ENCODE data around the gene CRYBB2. TPM values are rescaled to one million over a fixed set of nuclear protein-coding genes. Genes with fewer than 3 reads are reported as not detected.

Gene CRYBB2
- total and polyA plus RNA-seq, 2 donors (not counting 1 experiment from before 2014, with no cell fraction given) = not detected

- no peaks in the 10 kb centered on the region for H3K4me1 ChIP-seq (ENCODE audit: control insufficient read depth in 2 of 2, insufficient read depth in 2 of 2, low read length in 2 of 2)
- H3K36me3 ChIP-seq (replicated peaks in 1 of 2; ENCODE audit: control extremely low read depth in 1 of 2, control insufficient read depth in 1 of 2, extremely low read depth in 1 of 2, insufficient read depth in 2 of 2, low read length in 1 of 2) = no peaks in the 10 kb centered on the region
- intact Hi-C loops (cut with micrococcal nuclease) = no loop called here
- Mint-ChIP-seq H3K9me3 (ENCODE audit: insufficient read depth) (peaks cover 8% of the 10 kb centered on the region), H3K4me1 (no peaks in the 10 kb centered on the region), H3K27ac (no peak overlapping the region), H3K4me3 (no peak overlapping the region), H3K27me3 (no peaks in the 10 kb centered on the region)
- H3K9me3 ChIP-seq (ENCODE audit: control extremely low read depth in 1 of 3, control insufficient read depth in 2 of 3, insufficient read depth in 1 of 3, low read length in 2 of 3) = peaks cover 0 to 11% (median 5%) of the 10 kb centered on the region in 3 donors
- ChIA-PET CTCF (no interaction called here), POLR2A (no interaction called here)
- H4K20me1 ChIP-seq (ENCODE audit: control insufficient read depth, insufficient read depth, low read length, poor library complexity, severe bottlenecking) = no peaks in the 10 kb centered on the region
- H3K27ac ChIP-seq (ENCODE audit: low read length in 2 of 2) = no peak overlapping the region
- ATAC-seq (ENCODE audit: low read depth) = no peak
- WGBS (ENCODE audit: insufficient coverage) = no CpG with 5 or more reads among the region's 3 CpGs
- H3K79me2 ChIP-seq (ENCODE audit: control insufficient read depth, insufficient read depth, low read length) = no peaks in the 10 kb centered on the region
- no peak overlapping the region for H3K4me2 ChIP-seq (replicated peaks; ENCODE audit: low read depth, low read length, poor library complexity, severe bottlenecking)
- no peak overlapping the region for H3K9ac ChIP-seq (ENCODE audit: low read length)
- H2AFZ ChIP-seq (ENCODE audit: insufficient read depth, low read depth, low read length, poor library complexity, severe bottlenecking) = no peak overlapping the region
- TF ChIP-seq EZH2 (IDR thresholded peaks at IDR 0.05; ENCODE audit: borderline replicate concordance, insufficient read depth, low read depth, low read length, poor library complexity, severe bottlenecking) (no peak), CTCF (IDR thresholded peaks at IDR 0.05) (no peak)
- H3K27me3 ChIP-seq (replicated peaks in 1 of 4; ENCODE audit: control extremely low read depth in 1 of 4, control insufficient read depth in 3 of 4, insufficient read depth in 4 of 4, low read length in 3 of 4) = no peaks in the 10 kb centered on the region
- no peak overlapping the region for H3K4me3 ChIP-seq (ENCODE audit: control extremely low read depth in 1 of 5, extremely low read depth in 1 of 5, insufficient read depth in 1 of 5, low read depth in 2 of 5, low read length in 4 of 5)
- DNase-seq = no peak
These were observed 42.6 kb upstream of the CRYBB2 start for GRCh38 chr22:25176799-25177198.

DNA sequence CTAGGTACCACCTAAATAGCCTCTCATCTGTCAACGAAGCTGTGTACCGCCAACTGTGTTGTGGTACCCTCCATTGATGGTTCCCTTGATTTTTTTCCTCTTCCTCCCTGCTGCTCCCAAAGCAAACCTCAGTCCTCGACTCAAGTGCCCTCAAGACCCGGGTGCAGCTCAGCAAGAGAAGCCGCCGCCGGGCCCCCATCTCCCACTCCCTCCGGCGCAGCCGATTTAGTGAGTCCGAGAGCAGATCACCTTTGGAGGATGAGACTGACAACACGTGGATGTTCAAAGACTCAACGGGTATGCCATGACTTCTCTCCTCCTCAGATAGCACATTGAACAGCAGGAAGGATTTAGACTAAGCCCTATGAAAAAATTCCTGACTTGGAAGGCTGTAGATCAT, 42.2 kb upstream of the CRYBB2 start:
- peaks cover 8% of the 10 kb centered on the region for H3K9me3 Mint-ChIP-seq (ENCODE audit: insufficient read depth)
- POLR2A ChIA-PET = no interaction called here

More for the DNA sequence above, 42.2 kb upstream of the CRYBB2 start:
- Histone ChIP-seq H3K79me2 (ENCODE audit: control insufficient read depth, insufficient read depth, low read length) (no peaks in the 10 kb centered on the region), H3K27me3 (replicated peaks in 1 of 4; ENCODE audit: control extremely low read depth in 1 of 4, control insufficient read depth in 3 of 4, insufficient read depth in 4 of 4, low read length in 3 of 4) (no peaks in the 10 kb centered on the region), H3K9ac (ENCODE audit: low read length) (no peak overlapping the region), H3K4me2 (replicated peaks; ENCODE audit: low read depth, low read length, poor library complexity, severe bottlenecking) (no peak overlapping the region), H3K4me1 (ENCODE audit: control insufficient read depth in 2 of 2, insufficient read depth in 2 of 2, low read length in 2 of 2) (no peaks in the 10 kb centered on the region), H3K9me3 (ENCODE audit: control extremely low read depth in 1 of 3, control insufficient read depth in 2 of 3, insufficient read depth in 1 of 3, low read length in 2 of 3) (peaks cover 0 to 11% (median 5%) of the 10 kb centered on the region in 3 donors), H2AFZ (ENCODE audit: insufficient read depth, low read depth, low read length, poor library complexity, severe bottlenecking) (no peak overlapping the region), H4K20me1 (ENCODE audit: control insufficient read depth, insufficient read depth, low read length, poor library complexity, severe bottlenecking) (no peaks in the 10 kb centered on the region), H3K27ac (ENCODE audit: low read length in 2 of 2) (no peak overlapping the region), H3K4me3 (ENCODE audit: control extremely low read depth in 1 of 5, extremely low read depth in 1 of 5, insufficient read depth in 1 of 5, low read depth in 2 of 5, low read length in 4 of 5) (no peak overlapping the region), H3K36me3 (replicated peaks in 1 of 2; ENCODE audit: control extremely low read depth in 1 of 2, control insufficient read depth in 1 of 2, extremely low read depth in 1 of 2, insufficient read depth in 2 of 2, low read length in 1 of 2) (no peaks in the 10 kb centered on the region)
- H3K27me3 Mint-ChIP-seq = no peaks in the 10 kb centered on the region
- CTCF ChIA-PET = no interaction called here
- no peak for DNase-seq
- intact Hi-C loops (cut with micrococcal nuclease) = no loop called here
- 91% methylated on average over 11 of the region's 13 CpGs for WGBS (ENCODE audit: insufficient coverage)
- no peak for ATAC-seq (ENCODE audit: low read depth)
- H3K4me3 Mint-ChIP-seq = no peak overlapping the region
- TF ChIP-seq EZH2 (IDR thresholded peaks at IDR 0.05; ENCODE audit: borderline replicate concordance, insufficient read depth, low read depth, low read length, poor library complexity, severe bottlenecking) (no peak), CTCF (IDR thresholded peaks at IDR 0.05) (no peak)
- H3K4me1 Mint-ChIP-seq = no peaks in the 10 kb centered on the region
- no peak overlapping the region for H3K27ac Mint-ChIP-seq
